Measurements from ENCODE around the gene RALB. TPM values are rescaled to one million over a fixed set of nuclear protein-coding genes. Genes with fewer than 3 reads are reported as not detected.

The RALB gene
- total RNA-seq, 2 experiments from 2014 or later, result 16.6 to 16.7 TPM

GRCh38 chr2:120221616-120222015, 31.0 kb upstream of the RALB start:
- H3K36me3 Mint-ChIP-seq, result peaks cover 54% of the 10 kb centered on the region

GRCh38 chr2:120222186-120223033, 30.2 kb upstream of the RALB start:
- Mint-ChIP-seq H3K27me3 (no peaks in the 10 kb centered on the region), H3K4me1 (peaks cover 48% of the 10 kb centered on the region), H3K4me3 (peak overlapping the region; percentile 77), H3K36me3 (peaks cover 48% of the 10 kb centered on the region), H3K9me3 (peaks cover 19% of the 10 kb centered on the region), H3K27ac (peak overlapping the region; percentile 93)
- DNase-seq, result no peak

More at GRCh38 chr2:120221616-120222015, 31.0 kb upstream of the RALB start:
- Mint-ChIP-seq H3K9me3 (peaks cover 22% of the 10 kb centered on the region), H3K4me3 (peak overlapping the region; percentile 77), H3K27me3 (no peaks in the 10 kb centered on the region), H3K4me1 (peaks cover 42% of the 10 kb centered on the region), H3K27ac (peak overlapping the region; percentile 93)
- no peak for DNase-seq

- peaks cover 56% of the 10 kb centered on the region for H3K4me1 Mint-ChIP-seq
- H3K36me3 Mint-ChIP-seq, result peaks cover 40% of the 10 kb centered on the region
- DNase-seq, result peak; percentile 90
- no peaks in the 10 kb centered on the region for H3K27me3 Mint-ChIP-seq
- peaks cover 16% of the 10 kb centered on the region for H3K9me3 Mint-ChIP-seq
- peak within 1 kb of the TSS; percentile 80 for H3K4me3 Mint-ChIP-seq
- H3K27ac Mint-ChIP-seq, result peak within 1 kb of the TSS; percentile 93
These were observed 29.4 kb upstream of the RALB start, which contains the start of gene TMEM185B for GRCh38 chr2:120223034-120223912. Gene TMEM185B (minus strand): TSS chr2:120223400. CDS start chr2:120222976, 424 bp downstream.

GRCh38 chr2:120224256-120224655, 28.4 kb upstream of the RALB start:
- H3K27me3 Mint-ChIP-seq, result no peaks in the 10 kb centered on the region
- H3K4me1 Mint-ChIP-seq, result peaks cover 66% of the 10 kb centered on the region
- H3K4me3 Mint-ChIP-seq, result peak overlapping the region; percentile 80
- H3K9me3 Mint-ChIP-seq, result peaks cover 16% of the 10 kb centered on the region
- no peak for DNase-seq
- peak overlapping the region; percentile 66 for H3K27ac Mint-ChIP-seq
- peaks cover 30% of the 10 kb centered on the region for H3K36me3 Mint-ChIP-seq

- Mint-ChIP-seq H3K9me3 (peaks cover 14% of the 10 kb centered on the region), H3K27ac (peak overlapping the region; percentile 66), H3K27me3 (no peaks in the 10 kb centered on the region), H3K4me1 (peaks cover 65% of the 10 kb centered on the region), H3K4me3 (peak overlapping the region; percentile 80), H3K36me3 (peaks cover 26% of the 10 kb centered on the region)
- no peak for DNase-seq
These were observed 27.7 kb upstream of the RALB start for GRCh38 chr2:120224735-120225548.

- H3K27me3 Mint-ChIP-seq, result no peaks in the 10 kb centered on the region
- H3K4me1 Mint-ChIP-seq, result peaks cover 69% of the 10 kb centered on the region
- H3K27ac Mint-ChIP-seq, result no peak overlapping the region
- no peak overlapping the region for H3K4me3 Mint-ChIP-seq
- DNase-seq, result no peak
- H3K36me3 Mint-ChIP-seq, result peaks cover 22% of the 10 kb centered on the region
- peaks cover 12% of the 10 kb centered on the region for H3K9me3 Mint-ChIP-seq
These were observed 27.0 kb upstream of the RALB start for GRCh38 chr2:120225549-120226065.

GRCh38 chr2:120226316-120226715, 26.3 kb upstream of the RALB start:
- peaks cover 10% of the 10 kb centered on the region for H3K9me3 Mint-ChIP-seq
- no peak for DNase-seq
- H3K4me3 Mint-ChIP-seq, result no peak overlapping the region
- peaks cover 20% of the 10 kb centered on the region for H3K36me3 Mint-ChIP-seq
- H3K4me1 Mint-ChIP-seq, result peaks cover 68% of the 10 kb centered on the region
- no peak overlapping the region for H3K27ac Mint-ChIP-seq
- no peaks in the 10 kb centered on the region for H3K27me3 Mint-ChIP-seq

- Mint-ChIP-seq H3K36me3 (peaks cover 11% of the 10 kb centered on the region), H3K27me3 (no peaks in the 10 kb centered on the region), H3K4me3 (no peak overlapping the region), H3K9me3 (peaks cover 1% of the 10 kb centered on the region), H3K4me1 (peaks cover 66% of the 10 kb centered on the region), H3K27ac (peak overlapping the region; percentile 67)
- no peak for DNase-seq
These were observed 25.3 kb upstream of the RALB start for GRCh38 chr2:120227111-120227991.

GRCh38 chr2:120228503-120228902, 24.1 kb upstream of the RALB start:
- H3K4me1 Mint-ChIP-seq, result peaks cover 72% of the 10 kb centered on the region
- DNase-seq, result no peak
- H3K27ac Mint-ChIP-seq, result no peak overlapping the region
- no peaks in the 10 kb centered on the region for H3K9me3 Mint-ChIP-seq
- peaks cover 7% of the 10 kb centered on the region for H3K36me3 Mint-ChIP-seq
- no peaks in the 10 kb centered on the region for H3K27me3 Mint-ChIP-seq
- no peak overlapping the region for H3K4me3 Mint-ChIP-seq

- H3K9me3 Mint-ChIP-seq, result no peaks in the 10 kb centered on the region
- no peak overlapping the region for H3K4me3 Mint-ChIP-seq
- peak overlapping the region; percentile 17 for H3K27ac Mint-ChIP-seq
- H3K27me3 Mint-ChIP-seq, result no peaks in the 10 kb centered on the region
- no peak for DNase-seq
- H3K4me1 Mint-ChIP-seq, result peaks cover 69% of the 10 kb centered on the region
- H3K36me3 Mint-ChIP-seq, result peaks cover 7% of the 10 kb centered on the region
These were observed 23.3 kb upstream of the RALB start for GRCh38 chr2:120229341-120229740.

GRCh38 chr2:120230515-120231471, 21.9 kb upstream of the RALB start:
- DNase-seq, result no peak
- Mint-ChIP-seq H3K4me1 (peaks cover 64% of the 10 kb centered on the region), H3K36me3 (peaks cover 7% of the 10 kb centered on the region)

GRCh38 chr2:120231564-120231973, 21.1 kb upstream of the RALB start:
- H3K4me1 Mint-ChIP-seq, result peaks cover 57% of the 10 kb centered on the region
- peak overlapping the region; percentile 99 for H3K27ac Mint-ChIP-seq
- peak overlapping the region; percentile 90 for H3K4me3 Mint-ChIP-seq
- no peaks in the 10 kb centered on the region for H3K27me3 Mint-ChIP-seq
- peaks cover 7% of the 10 kb centered on the region for H3K36me3 Mint-ChIP-seq
- no peak for DNase-seq
- H3K9me3 Mint-ChIP-seq, result peaks cover 4% of the 10 kb centered on the region

More at GRCh38 chr2:120230515-120231471, 21.9 kb upstream of the RALB start:
- H3K27me3 Mint-ChIP-seq, result no peaks in the 10 kb centered on the region
- H3K27ac Mint-ChIP-seq, result peak overlapping the region; percentile 99
- H3K4me3 Mint-ChIP-seq, result peak overlapping the region; percentile 90
- peaks cover 4% of the 10 kb centered on the region for H3K9me3 Mint-ChIP-seq

Measured in activated naive CD8-positive, alpha-beta T cell treated with anti-CD3 and anti-CD28 coated beads for 36 hours (primary cell).